Keratinocyte (primary cell): ENCODE results near the gene SCGB1D1.

Source experiments
- CTCF ChIP-seq, 3 experiments: IDR thresholded peaks in 1 of 3; conservative IDR thresholded peaks in 1 of 3; optimal IDR thresholded peaks in 1 of 3; 2 replicates in 2 of 3; 3 replicates in 1 of 3; pipeline versions ENCODE3 to v1.5.1; 2011; ENCODE audit warnings: low read length in 3 of 3, mild to moderate bottlenecking in 3 of 3, moderate library complexity in 2 of 3, control low read depth in 1 of 3, inconsistent platforms in 1 of 3; ENCODE audit not compliant: insufficient read depth in 2 of 3; ENCODE audit errors: extremely low read depth in 1 of 3
- EZH2 ChIP-seq: IDR thresholded peaks from one replicate; pipeline ENCODE4 v1.6.1; 2012; ENCODE audit warnings: inconsistent platforms, mild to moderate bottlenecking, low read length, moderate library complexity

GRCh38 chr11:62151737-62152102 is 38.3 kb upstream of the SCGB1D1 start:
- TF ChIP-seq CTCF (optimal IDR thresholded peaks at IDR 0.05 in 1 of 3, IDR thresholded peaks at IDR 0.05 in 1 of 3, conservative IDR thresholded peaks at IDR 0.05 in 1 of 3; ENCODE audit: extremely low read depth in 1 of 3, insufficient read depth in 2 of 3, low read length in 3 of 3), result no peak
- no peak for TF ChIP-seq EZH2
